AG10803 (cell line): ENCODE measurements around the gene ULK2.

Experiments used
- DNase-seq: peaks from one replicate; pipeline ENCODE4 v3.0.0; 2010; ENCODE audit warnings: low read depth
- H3K4me3 ChIP-seq: 2 replicates; pipeline ENCODE4 v1.5.1; 2011; ENCODE audit warnings: mild to moderate bottlenecking, low read length, control low read depth
- TF ChIP-seq, protein P1 (sequence below): conservative IDR thresholded peaks from 2 replicates; pipeline ENCODE4 v1.5.1; 2011; ENCODE audit warnings: mild to moderate bottlenecking, low read length, control low read depth, inconsistent platforms

ULK2 gene

DNA sequence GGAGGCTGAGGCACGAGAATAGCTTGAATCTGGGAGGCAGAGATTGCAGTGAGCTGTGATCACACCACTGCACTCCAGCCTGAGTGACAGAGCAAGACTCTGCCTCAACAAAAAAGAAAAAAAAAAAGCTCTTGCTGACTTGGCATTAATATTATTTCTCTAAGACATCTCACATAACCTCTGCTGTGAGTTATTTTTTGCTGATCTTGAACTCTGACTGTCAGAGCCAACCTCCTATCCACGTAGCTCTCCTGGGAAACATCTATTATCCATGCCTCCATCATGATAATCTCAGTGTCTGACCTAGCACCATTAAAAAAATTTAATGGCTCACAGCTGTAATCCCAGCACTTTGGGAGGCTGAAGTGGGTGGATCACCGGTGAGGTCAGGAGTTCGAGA lies 12.7 kb upstream of the ULK2 start:
- TF ChIP-seq, protein P1, sequence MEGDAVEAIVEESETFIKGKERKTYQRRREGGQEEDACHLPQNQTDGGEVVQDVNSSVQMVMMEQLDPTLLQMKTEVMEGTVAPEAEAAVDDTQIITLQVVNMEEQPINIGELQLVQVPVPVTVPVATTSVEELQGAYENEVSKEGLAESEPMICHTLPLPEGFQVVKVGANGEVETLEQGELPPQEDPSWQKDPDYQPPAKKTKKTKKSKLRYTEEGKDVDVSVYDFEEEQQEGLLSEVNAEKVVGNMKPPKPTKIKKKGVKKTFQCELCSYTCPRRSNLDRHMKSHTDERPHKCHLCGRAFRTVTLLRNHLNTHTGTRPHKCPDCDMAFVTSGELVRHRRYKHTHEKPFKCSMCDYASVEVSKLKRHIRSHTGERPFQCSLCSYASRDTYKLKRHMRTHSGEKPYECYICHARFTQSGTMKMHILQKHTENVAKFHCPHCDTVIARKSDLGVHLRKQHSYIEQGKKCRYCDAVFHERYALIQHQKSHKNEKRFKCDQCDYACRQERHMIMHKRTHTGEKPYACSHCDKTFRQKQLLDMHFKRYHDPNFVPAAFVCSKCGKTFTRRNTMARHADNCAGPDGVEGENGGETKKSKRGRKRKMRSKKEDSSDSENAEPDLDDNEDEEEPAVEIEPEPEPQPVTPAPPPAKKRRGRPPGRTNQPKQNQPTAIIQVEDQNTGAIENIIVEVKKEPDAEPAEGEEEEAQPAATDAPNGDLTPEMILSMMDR, result no peak
- H3K4me3 ChIP-seq, result no peak overlapping the region
- DNase-seq, result no peak

DNA sequence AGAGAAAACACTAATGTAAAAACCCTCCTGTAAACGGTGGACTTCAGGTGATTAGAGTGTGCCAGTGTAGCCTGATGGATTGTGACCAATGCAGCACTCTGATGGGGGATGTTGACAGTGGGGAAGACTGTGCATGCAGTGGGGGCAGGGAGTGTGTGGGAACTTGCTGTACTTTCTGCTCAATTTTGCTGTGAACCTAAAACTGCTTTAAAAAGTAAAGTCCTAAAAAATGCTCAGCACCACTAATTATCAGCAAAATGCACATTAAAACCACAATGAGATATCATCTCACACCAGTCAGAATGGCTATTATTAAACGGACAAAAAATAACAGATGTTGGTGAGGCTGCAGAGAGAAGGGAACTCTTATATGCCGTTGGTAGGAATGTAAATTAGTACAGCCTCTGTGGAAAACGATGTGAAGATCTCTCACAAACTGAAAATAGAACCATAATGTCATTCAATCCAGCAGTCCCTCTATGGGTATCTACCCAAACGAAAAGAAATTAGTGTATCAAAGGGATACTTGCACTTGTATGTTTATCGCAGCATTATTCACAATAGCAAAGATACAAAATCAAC lies 9.7 kb upstream of the ULK2 start:
- no peak overlapping the region for H3K4me3 ChIP-seq
- DNase-seq, result no peak
- TF ChIP-seq, protein P1, result no peak

DNA sequence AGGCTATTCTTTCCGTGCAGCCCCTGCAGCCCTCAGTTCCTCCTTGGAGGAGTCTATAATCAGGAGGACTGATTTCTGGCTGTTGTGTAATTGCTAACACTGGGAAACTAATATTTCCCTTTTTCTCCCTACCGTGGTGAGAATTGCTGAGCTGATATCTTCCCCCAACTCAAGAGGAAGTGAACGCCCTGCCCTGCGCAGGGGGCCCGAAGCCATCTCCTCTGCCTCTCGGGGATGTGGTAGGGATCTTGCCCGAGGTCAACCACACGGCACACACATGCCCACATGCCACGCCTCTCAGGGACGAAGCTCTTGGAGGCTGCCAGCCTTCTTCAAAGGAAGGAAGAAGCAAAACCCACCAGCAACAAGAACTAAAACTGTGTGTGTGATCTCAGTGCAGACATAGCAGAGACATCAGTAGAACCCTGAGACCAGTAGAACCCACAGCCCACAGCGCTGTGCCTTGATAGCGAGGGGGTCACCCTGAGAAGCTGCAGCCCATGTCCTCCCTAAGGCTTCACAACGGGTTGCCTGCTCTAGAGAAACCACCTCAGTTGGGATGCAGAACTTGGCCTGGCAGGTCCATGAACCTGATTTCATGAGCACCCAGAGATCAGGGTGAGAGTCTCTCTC lies 8.9 kb upstream of the ULK2 start:
- no peak for DNase-seq

DNA sequence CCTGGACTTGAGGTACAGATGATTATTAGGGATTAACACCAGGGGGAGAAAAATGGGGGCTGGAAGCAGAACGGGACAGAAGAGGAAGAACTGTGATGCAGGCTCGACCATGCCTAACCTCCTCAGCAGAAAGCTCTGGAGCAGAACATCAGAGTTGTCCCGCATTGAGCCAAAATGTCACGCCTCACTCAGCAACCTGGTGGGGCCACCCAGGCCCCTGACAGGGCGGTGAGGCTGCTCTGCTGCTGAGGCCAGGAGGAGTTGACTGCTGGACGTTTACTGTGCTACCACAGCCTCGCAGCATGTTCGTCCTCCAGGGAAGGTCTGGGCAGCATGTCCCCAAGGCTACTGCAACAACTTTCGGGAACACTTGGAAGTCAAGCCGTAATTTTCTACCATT lies 6.5 kb upstream of the ULK2 start:
- TF ChIP-seq, protein P1, result no peak
- no peak overlapping the region for H3K4me3 ChIP-seq
- no peak for DNase-seq

More for the DNA sequence above, 8.9 kb upstream of the ULK2 start:
- TF ChIP-seq, protein P1, result no peak
- no peak overlapping the region for H3K4me3 ChIP-seq

DNA sequence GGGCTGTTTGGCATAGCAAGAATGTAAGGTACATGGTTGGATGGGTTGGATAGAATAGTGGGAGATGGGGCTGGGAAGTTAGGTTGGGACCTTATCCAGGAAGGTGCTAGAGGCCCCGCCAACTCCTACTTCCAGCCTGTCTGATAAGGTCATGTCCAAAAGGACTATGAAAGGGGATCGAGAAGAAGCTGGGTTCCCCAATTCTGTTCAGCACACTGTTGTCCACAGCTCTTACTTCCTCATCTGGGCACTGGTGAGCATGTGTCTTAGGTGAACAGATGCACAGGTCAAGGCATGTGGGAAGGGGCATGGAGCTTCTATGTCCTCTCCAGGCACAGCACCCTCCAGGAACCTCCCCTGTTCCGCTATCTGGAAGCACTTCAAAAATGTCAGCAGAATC lies 5.6 kb upstream of the ULK2 start:
- DNase-seq, result no peak
- TF ChIP-seq, protein P1, result no peak
- H3K4me3 ChIP-seq, result no peak overlapping the region

DNA sequence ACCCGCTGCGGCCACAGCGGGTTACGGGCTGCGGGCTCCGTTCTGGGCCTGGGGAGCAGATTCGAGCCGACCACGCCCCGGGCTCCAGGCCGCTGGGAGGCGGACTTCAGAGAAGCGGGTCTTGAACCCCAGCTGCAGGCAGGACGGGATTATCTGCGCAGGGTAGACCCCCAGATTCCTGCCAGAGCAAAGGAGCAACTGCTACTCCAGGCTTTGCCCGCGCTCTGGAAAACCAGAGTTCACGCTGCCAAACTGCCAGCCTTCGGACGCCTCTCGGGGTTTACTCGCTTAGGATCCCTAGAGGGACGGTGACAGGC lies 301 bp upstream of the ULK2 start:
- DNase-seq, result no peak
- TF ChIP-seq, protein P1, result no peak; the same call in 1 of the 2 replicates
- H3K4me3 ChIP-seq, result peak overlapping the region; percentile 75

DNA sequence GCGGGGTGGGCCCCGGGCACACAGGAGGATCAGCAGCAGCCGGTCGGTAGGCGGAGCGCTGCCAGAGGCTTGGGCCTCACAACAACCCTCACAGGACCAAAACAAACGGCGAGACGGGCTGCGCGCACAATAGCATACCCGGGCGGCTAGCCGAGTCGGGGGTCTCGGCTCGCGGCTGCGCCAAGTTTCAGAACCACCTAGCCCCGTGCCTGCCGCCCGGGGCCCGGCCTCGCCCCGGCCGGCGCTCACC lies 732 bp downstream of the ULK2 start:
- peak overlapping the region; percentile 75 for H3K4me3 ChIP-seq
- DNase-seq, result peak; percentile 61
- TF ChIP-seq, protein P1, result peak; percentile 42
